Measurements from ENCODE around the gene ACKR1. TPM values are rescaled to one million over a fixed set of nuclear protein-coding genes. Genes with fewer than 3 reads are reported as not detected.

ACKR1 gene, protein sequence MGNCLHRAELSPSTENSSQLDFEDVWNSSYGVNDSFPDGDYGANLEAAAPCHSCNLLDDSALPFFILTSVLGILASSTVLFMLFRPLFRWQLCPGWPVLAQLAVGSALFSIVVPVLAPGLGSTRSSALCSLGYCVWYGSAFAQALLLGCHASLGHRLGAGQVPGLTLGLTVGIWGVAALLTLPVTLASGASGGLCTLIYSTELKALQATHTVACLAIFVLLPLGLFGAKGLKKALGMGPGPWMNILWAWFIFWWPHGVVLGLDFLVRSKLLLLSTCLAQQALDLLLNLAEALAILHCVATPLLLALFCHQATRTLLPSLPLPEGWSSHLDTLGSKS
- 100 to 1,000 TPM in 2 of 4 donors, 10 to 100 TPM in 2; 31.1 to 315 (median 128) TPM for total RNA-seq

DNA sequence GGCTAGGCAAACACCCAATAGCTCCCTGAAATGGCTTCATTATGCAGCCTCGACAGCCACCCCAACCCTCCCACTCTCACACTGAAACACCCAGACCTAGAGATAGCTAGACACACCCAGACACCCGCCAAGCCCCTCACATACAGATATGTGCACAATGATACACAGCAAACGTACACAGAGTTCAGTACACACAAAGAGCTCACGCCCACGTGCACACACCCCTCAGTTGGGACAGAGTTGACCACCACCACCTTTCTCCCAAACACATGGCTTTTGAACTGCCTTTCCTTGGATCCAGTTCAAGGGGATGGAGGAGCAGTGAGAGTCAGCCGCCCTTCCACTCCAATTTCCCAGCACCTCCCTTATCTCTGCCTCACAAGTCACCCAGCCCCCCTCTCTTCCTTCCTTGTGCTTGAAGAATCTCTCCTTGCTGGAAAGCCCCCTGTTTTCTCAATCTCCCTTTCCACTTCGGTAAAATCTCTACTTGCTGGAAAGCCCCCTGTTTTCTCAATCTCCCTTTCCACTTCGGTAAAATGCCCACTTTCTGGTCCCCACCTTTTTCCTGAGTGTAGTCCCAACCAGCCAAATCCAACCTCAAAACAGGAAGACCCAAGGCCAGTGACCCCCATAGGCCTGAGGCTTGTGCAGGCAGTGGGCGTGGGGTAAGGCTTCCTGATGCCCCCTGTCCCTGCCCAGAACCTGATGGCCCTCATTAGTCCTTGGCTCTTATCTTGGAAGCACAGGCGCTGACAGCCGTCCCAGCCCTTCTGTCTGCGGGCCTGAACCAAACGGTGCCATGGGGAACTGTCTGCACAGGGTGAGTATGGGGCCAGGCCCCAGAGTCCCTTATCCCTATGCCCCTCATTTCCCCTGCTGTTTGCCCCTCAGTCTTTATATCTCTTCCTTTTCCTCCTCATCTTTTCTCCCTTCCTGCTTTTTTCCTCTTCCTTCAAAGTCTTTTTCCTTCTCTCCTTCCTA lies at the start of gene ACKR1:
Gene ACKR1 (plus strand): TSS at position 715 of the 981 bp plus-strand sequence. CDS start 85 bp downstream, at position 800.
- Histone ChIP-seq H3K27ac (replicated peaks in 1 of 4) (peak within 1 kb of the TSS in 3 of 4 donors; percentile 19 to 55 (median 27)), H3K9me3 (no peaks in the 10 kb centered on the region), H3K4me3 (peak within 1 kb of the TSS; percentile 28 to 49 (median 34)), H3K36me3 (peaks cover 0 to 4% (median 0%) of the 10 kb centered on the region in 4 donors), H3K27me3 (peaks cover 0 to 84% (median 0%) of the 10 kb centered on the region in 4 donors), H3K4me1 (peaks cover 0 to 5% (median 0%) of the 10 kb centered on the region in 4 donors)
- no peak for DNase-seq (ENCODE audit: extremely low spot score)
- 57% methylated on average over 13 of the region's 13 CpGs for WGBS
- intact Hi-C loops (cut with DNase I): no loop called here
- TF ChIP-seq POLR2AphosphoS5 (IDR thresholded peaks at IDR 0.05) (peak in 1 of 2 donors; percentile 44), EP300 (IDR thresholded peaks at IDR 0.05) (no peak)

DNA sequence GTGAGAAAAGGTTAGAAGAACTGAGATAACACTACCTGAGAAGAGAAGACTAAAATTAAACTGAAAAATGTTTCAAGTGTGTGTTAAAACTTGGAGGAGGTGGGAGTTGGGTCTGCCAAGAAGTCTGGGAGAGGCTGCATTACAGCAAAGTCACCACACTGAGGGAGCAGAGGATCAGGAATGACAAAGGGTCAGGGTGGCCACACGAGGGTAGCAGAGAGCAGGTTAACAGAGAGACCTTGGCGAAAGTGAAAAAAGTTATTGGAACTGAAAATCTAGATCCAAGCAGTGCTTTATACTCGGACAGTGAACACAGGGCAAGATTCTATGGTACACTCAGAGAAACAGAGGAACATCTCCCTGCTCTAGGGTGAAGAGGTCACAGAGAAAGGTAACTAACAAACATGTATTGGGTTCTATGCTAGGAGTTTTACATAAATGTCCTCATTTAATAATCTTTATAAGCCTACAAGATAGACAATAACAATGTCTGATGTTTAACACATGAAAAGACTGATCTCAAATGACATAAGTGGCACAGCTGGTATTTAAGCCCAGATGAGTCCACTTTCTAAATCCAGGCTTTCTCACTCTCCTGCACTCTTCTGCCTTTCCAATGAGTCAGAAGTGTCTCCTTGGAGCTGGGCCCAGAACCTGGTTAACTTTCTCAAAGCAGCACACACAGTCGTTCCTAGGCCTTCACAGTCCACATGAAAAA lies 43.5 kb upstream of the ACKR1 start:
- H3K4me3 ChIP-seq: no peak overlapping the region
- peaks cover 6 to 10% (median 8%) of the 10 kb centered on the region in 4 donors for H3K4me1 ChIP-seq
- DNase-seq (ENCODE audit: extremely low spot score): no peak
- no peaks in the 10 kb centered on the region for H3K36me3 ChIP-seq
- H3K27ac ChIP-seq (replicated peaks in 1 of 4): peak overlapping the region; percentile 49 to 66 (median 62)
- intact Hi-C loops (cut with DNase I): loop anchor here (2.0 to 10.0 kb wide), 3 partner anchors 34 to 624 kb away; partner anchors contain the start of gene DUSP23
- no peaks in the 10 kb centered on the region for H3K9me3 ChIP-seq
- TF ChIP-seq POLR2A (IDR thresholded peaks at IDR 0.05; ENCODE audit: low read depth) (no peak), EP300 (IDR thresholded peaks at IDR 0.05) (no peak), POLR2AphosphoS5 (IDR thresholded peaks at IDR 0.05) (peak; percentile 12 to 32)
- TF ChIP-seq, protein P1, sequence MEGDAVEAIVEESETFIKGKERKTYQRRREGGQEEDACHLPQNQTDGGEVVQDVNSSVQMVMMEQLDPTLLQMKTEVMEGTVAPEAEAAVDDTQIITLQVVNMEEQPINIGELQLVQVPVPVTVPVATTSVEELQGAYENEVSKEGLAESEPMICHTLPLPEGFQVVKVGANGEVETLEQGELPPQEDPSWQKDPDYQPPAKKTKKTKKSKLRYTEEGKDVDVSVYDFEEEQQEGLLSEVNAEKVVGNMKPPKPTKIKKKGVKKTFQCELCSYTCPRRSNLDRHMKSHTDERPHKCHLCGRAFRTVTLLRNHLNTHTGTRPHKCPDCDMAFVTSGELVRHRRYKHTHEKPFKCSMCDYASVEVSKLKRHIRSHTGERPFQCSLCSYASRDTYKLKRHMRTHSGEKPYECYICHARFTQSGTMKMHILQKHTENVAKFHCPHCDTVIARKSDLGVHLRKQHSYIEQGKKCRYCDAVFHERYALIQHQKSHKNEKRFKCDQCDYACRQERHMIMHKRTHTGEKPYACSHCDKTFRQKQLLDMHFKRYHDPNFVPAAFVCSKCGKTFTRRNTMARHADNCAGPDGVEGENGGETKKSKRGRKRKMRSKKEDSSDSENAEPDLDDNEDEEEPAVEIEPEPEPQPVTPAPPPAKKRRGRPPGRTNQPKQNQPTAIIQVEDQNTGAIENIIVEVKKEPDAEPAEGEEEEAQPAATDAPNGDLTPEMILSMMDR (IDR thresholded peaks at IDR 0.05): peak; percentile 92 to 99 (median 96)
- H3K27me3 ChIP-seq: peaks cover 0 to 14% (median 0%) of the 10 kb centered on the region in 4 donors
- 5% methylated on average over 4 of the region's 4 CpGs for WGBS

DNA sequence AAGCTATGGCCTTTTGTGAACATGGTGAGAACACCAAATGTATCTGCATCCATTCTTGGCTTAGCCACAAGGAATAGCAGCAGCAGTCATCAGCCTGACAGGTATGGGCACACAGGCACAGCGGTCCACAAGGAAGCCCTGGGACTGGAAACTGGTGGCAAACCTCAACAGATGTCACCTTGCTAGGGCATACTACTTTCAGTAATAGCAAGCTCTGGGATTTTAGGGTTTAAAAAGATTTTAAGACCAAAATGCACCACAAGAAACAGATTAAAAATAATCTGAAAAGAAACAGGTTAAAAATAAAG lies 43.0 kb upstream of the ACKR1 start:
- no peaks in the 10 kb centered on the region for H3K36me3 ChIP-seq
- H3K27me3 ChIP-seq: peaks cover 0 to 12% (median 0%) of the 10 kb centered on the region in 4 donors
- H3K9me3 ChIP-seq: no peaks in the 10 kb centered on the region
- no peak for DNase-seq (ENCODE audit: extremely low spot score)
- TF ChIP-seq, protein P1 (IDR thresholded peaks at IDR 0.05): no peak
- TF ChIP-seq EP300 (IDR thresholded peaks at IDR 0.05): no peak
- TF ChIP-seq POLR2AphosphoS5 (IDR thresholded peaks at IDR 0.05): no peak
- TF ChIP-seq POLR2A (IDR thresholded peaks at IDR 0.05; ENCODE audit: low read depth): no peak
- intact Hi-C loops (cut with DNase I): loop anchor here (2.0 to 10.0 kb wide), 3 partner anchors 33 to 623 kb away; partner anchors contain the start of gene DUSP23
- peaks cover 6 to 10% (median 8%) of the 10 kb centered on the region in 4 donors for H3K4me1 ChIP-seq
- H3K27ac ChIP-seq (replicated peaks in 1 of 4): peak overlapping the region; percentile 49 to 66 (median 62)
- H3K4me3 ChIP-seq: no peak overlapping the region
- 100% methylated on average over 1 of the region's 1 CpG for WGBS

DNA sequence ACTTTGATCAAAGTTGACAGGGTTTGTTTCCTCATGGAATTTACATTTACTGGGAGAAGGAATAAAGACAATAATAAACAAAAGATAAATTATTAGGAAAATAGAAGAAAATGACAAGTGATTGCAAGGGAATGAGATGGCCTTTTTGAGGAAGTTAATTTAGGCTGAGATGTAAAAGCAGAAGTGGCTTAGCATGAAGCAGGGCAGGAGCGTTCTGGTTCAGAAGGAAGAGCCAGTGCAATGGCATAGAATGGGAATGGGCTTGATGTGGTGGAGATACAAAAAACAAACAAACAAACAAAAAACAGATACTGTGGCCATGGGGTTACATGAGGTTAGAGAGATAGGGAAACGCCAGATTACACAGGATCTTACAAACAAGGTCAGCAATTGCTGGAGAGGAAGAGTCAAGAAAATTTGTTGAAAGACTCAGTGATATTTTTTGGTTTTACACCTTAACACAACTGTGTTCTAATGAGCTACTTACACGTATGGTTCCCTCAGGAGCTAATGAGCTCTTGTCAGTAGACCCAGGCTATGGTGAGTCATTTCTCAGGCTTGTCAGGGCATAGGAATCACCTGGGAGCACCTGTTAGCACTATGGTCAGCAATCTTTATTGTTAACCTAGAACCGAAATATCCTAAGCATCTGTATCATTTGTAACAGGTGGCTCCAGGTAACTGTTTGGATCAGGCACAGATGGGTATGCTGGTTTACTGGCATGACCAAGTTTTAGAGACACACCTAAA lies 42.0 kb upstream of the ACKR1 start:
- no peak overlapping the region for H3K27ac ChIP-seq (replicated peaks in 1 of 4)
- H3K36me3 ChIP-seq: no peaks in the 10 kb centered on the region
- peaks cover 0 to 2% (median 0%) of the 10 kb centered on the region in 4 donors for H3K27me3 ChIP-seq
- TF ChIP-seq EP300 (IDR thresholded peaks at IDR 0.05) (no peak), POLR2A (IDR thresholded peaks at IDR 0.05; ENCODE audit: low read depth) (no peak), POLR2AphosphoS5 (IDR thresholded peaks at IDR 0.05) (no peak)
- TF ChIP-seq, protein P1 (IDR thresholded peaks at IDR 0.05): no peak
- no peaks in the 10 kb centered on the region for H3K9me3 ChIP-seq
- H3K4me3 ChIP-seq: no peak overlapping the region
- intact Hi-C loops (cut with DNase I): loop anchor here (10.0 kb wide), 1 partner anchor 622 kb away; the partner anchor contains the start of gene DUSP23
- DNase-seq (ENCODE audit: extremely low spot score): no peak
- WGBS: 84% methylated on average over 4 of the region's 4 CpGs
- H3K4me1 ChIP-seq: peaks cover 6 to 10% (median 8%) of the 10 kb centered on the region in 4 donors
